HG03139 (cell line): ENCODE measurements around the gene AGBL5.

ENCODE experiments used
- ATAC-seq: cut with Tn5 transposase; IDR thresholded peaks from one replicate; pipeline ENCODE4 v1.9.1; 2021; ENCODE audit not compliant: unreplicated experiment

AGBL5 gene

DNA sequence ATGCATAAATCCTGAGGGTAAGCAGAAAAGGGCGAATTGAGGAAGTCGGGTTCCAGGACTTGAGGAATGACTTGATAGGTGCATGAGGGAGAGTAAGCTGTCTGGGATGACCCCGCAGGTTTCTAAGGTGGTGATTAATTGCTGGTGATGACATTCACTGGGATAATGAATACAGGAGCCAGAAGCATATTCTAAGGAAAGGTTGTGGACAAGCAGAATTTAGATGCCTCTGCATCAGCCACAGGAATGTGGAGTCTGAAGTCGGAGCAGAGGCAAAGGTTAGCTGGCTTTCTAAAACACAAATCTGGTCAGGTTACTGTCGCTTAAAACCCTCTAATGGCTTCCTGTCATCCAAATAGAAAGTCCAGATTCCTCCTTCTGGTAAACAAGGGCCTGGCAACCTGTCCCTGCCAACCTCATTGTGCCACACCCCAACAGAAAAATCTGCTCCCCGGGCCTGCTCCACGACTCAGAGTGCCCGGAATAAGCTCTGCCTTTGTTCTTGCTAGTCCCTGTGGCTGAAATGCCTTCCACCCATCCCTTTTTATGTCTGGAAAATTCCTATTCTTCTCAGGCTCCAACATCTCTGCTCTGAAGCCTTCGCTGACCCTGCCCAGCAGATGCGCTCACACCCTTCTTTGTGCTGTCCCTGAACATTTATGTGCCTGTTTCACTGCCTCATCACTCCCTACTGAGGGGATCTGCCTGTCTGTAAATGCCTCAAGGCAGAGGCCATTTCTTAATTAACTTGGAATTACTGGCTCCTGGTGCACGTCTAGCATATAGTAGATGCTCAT is 30.0 kb upstream of the AGBL5 start:
- no peak for ATAC-seq

DNA sequence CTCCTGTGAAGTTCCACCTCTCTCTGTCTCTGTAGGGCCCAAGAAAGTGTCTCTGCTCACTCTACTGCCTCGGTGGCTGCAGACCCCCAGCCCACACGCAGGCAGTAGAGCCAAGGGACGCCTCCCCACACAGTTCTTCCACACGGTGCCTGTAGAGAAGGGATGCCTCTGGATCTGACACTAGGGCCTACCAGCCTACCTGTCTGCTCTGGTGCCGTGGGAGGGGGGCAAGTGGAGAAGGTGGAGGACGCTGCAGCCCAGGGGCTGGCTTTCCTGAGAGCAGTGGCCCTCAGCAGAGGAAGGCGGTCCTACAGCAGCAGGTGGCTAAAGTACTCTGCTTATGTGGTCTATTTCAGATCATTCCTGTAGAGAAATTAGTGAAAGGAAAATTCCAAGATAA is 27.7 kb upstream of the AGBL5 start:
- ATAC-seq = no peak

DNA sequence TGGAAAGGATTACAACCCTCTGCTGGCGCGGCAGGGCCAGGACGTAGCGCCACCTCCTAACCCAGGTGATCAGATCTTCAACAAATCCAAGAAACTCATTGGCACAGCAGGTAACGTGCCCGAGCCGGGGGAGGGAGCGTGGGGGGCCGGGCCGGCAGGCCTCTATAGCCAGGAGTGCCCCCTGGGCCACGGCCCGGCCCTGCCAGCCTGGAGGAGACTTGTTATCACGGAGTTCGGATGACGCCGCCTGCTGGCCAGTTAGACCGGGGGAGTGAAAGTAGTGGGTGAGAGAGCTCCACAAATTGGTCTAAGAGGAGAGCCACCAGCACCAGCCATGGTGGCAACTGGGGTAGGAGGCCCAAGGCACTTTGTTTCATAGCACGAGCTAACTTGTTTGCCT is 27.3 kb upstream of the AGBL5 start:
- no peak for ATAC-seq

DNA sequence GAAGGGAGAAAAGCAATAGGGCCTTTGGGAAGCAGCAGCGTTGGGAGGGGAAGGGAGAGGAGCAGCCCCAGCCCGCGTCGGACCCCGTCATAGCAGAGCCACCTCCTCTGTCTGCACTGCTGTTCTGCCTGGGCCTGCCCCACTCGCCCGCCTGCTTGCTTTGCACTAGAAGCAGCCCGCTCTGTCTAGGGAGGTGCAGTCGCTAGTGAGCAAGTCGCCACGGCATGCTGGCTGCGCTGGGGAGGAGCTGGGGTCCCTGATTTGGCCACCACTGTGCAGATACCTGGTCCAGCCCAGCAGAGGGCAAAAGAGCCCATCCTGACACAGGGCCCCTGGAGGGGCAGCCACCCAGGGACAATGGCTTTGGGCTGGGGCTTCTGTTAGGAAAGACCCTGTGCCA is 26.7 kb upstream of the AGBL5 start:
- ATAC-seq = no peak

DNA sequence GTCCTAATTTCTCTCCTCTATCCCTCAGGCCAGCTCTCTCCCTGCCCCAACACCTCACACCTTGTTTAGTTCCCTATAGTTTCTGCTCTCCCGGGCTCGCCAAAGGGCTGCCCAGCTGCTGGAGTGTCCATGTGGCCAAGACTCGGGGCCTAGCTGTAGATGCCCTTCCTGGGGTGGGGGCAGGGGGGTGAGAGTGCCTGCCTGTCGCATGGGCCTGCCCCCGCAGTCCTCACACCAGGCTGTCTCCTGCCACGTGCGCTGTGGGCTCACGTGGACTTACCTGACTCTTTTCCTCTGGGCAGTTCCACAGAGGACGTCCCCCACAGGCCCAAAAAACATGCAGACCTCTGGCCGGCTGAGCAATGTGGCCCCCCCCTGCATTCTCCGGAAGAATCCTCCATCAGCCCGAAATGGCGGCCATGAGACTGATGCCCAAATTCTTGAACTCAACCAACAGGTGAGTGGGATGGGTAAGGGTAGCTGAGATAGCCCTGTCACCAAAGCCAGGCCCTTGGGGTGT is 26.1 kb upstream of the AGBL5 start:
- no peak for ATAC-seq

DNA sequence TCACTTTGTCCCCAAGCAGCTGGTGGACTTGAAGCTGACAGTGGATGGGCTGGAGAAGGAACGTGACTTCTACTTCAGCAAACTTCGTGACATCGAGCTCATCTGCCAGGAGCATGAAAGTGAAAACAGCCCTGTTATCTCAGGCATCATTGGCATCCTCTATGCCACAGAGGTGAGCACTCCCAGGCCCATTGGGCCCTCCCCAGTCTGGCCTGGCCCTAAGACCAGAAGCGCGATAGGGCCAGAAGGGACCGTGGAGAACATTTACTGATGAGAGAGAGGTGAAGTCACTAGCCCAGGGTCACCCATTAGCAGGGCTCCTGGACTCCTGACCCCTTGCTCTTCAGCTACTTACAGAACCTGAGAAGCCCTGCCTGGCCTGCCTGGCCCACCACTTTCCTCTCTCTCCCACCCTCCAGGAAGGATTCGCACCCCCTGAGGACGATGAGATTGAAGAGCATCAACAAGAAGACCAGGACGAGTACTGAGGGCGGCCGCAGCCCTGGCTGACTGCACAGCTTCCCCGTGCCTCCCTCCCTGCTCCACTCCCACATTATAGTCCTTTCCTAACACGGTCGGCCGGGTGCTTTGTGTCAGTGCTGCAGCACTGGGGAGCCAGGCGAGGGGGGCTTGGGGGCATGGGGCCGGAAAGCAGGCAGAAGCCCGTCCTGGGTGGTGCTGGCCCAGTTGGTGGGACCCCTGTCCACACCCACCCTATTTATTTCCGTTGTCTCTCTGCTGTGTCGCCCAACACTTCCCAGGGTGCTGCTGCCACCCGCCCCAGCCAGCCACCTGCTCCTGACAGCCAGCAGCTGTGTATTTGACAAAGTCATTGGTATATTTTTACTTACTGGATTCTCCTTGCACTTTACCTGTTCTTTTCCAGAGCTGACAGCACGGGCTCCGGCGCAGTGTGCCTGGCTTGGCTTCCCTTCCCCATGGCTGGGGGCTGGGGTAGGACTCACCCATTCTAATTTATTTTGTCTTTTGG is 25.3 kb upstream of the AGBL5 start:
- ATAC-seq = no peak

DNA sequence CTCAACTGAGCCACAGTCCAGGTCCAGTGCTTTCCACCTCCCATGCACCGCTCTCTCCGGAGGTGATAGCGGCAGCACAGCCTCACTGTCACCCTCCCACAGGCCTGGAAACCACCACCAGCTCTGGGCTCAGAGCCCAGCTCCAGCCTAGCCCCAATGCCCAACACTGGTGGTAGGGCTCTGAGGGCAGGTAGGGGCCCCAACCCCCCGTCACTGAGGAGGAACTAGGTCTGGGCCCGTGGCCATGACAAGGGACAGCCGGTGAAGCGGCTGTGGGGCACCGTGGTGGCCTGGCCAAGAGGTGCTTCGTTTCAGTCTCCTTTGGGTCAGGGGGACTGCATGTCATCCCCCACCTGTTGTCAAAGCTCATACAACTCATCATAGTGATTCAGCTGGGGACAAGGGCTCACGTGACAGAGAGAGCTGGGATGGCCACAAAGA is 24.2 kb upstream of the AGBL5 start:
- no peak for ATAC-seq

DNA sequence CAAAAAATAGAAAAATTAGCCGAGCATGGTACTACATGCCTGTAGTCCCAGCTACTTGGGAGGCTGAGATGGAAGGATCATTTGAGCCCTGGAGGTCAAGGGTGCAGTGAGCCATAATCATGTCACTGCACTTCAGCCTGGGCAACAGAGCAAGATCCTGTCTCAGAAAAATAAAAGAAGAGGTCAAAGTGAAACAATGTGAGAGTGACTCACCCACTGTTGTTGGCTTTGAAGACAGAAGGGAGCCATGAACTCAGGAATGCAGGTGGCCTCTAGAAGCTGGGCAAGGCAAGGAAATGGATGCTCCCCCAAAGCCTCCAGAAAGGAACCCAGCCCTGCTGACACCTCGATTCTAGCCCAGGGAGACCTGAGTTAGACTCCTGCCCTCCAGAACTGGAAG is 22.4 kb upstream of the AGBL5 start:
- ATAC-seq = no peak

DNA sequence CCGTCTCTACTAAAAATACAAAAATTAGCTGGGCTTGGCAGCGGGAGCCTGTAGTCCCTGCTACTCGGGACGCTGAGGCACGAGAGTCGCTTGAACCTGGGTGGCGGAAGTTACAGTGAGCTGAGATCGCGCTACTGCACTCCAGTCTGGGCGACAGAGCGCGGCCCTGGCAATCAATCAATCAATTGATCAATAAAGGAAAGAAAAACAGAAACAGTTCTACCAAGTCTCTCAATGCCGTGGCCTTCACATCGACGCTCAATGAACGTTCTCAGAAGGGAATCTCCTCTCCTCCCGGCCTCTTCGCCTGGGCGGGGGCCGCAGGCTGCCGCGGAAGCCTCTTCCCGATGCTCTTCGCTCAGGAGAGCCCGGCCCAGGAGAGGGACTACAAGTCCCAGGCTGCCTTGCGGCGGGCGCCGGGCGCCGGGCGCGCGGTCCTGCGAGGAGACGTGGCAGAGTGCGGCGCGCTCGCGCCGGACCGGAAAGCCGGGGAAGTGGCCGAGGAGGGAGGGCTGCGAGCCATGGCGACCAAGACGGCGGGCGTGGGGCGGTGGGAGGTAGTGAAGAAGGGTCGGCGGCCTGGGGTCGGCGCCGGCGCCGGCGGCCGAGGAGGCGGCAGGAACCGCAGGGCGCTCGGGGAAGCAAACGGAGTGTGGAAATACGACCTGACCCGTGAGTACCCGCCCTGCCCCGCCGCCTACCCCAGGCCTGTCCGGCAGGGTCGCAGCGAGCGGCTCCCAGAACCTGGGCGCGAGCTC is 18.8 kb upstream of the AGBL5 start, which contains the start of gene TMEM214:
TSS of gene TMEM214 (plus strand) at position 471 of the 758 bp plus-strand sequence. CDS start at position 522, 51 bp downstream.
- peak; percentile 90 for ATAC-seq

DNA sequence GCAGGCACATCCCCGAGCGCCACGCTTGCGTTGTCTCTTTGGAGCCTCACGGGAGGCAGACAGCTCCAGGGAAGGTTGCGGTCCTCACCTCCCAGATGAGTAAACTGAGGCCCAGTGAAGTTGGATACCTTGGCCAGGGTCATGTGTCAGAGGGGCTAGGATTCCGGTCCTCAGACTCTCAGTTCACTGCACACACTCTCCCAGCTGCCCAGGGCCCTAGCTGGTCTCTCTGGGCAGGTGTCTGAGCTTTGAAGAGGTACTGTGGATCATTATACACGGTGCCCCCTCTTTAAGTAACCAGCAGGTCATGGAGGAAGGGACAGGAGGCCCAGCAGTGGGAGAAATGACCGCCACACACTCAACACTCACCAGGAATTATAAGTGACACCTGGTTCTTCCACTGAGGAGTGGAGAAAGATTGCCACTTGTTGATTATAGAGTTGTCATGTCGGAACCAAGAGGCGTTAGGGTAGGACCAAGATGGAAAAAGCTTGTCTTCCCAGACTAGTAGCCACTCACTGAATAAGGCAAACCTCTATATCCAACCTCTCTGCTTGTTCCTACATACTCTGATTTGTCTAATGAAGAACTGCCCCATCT is 18.1 kb upstream of the AGBL5 start:
- no peak for ATAC-seq

DNA sequence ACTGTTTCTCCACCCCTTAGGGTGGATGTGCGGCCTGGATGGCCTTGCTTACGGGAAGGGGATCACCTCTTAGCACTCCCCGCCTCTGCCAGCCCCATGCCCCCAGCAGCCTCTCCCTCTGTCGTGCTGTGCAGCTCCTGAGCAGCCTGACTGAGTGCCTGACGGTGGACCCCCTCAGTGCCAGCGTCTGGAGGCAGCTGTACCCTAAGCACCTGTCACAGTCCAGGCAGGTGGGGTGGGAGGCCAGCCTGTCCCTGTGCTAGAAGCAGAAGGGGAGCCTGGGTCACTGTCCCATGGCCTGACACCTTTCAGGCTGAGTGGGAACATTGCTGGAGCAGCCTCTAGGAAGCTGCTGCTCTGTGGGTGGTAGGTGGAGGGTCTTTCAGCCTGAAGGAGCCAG is 13.5 kb upstream of the AGBL5 start:
- ATAC-seq = no peak

DNA sequence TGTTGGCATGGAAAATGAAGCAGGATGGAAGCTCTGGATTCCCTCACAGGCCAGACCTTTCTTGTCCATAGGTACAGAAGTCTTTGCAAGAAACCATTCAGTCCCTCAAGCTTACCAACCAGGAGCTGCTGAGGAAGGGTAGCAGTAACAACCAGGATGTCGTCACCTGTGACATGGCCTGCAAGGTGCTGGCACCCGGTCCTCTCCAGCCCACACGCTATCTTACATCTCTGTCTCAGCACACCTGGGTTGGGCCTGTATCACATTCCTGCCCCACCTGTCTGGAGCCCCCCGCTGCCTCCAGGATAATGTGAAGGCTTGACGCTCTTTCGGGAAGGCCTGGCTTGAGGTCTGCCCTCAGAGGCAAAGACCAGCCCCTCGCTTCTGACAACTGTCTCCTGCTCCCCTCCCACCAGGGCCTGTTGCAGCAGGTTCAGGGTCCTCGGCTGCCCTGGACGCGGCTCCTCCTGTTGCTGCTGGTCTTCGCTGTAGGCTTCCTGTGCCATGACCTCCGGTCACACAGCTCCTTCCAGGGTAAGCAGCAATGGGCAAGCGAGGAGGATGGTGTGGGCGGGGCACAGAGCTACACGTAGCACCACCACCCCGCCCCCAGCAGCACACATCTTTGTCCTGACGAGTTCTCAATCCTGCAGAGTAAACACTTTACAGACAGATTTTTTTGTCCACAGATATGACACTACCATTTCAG is 12.7 kb upstream of the AGBL5 start:
- ATAC-seq = no peak

DNA sequence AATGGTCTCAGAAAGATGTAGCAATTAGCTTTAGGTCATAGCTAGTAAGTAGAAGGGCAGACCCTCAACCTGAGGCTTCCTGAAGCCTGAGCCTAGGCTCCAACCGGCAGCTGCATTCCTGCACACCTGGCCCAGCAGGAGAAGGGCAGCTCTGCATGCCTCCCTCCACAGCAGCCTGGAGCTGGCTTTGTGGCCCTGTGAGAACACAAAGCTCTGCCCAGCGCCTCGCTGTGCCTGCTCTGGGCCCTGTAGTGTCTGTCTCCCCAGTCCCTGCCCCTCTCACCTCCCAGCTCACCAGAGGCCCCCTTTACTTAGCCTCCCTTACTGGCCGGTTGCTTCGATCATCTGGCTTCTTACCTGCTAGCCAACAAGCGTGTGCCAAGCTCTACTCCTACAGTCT is 12.0 kb upstream of the AGBL5 start:
- ATAC-seq = no peak

DNA sequence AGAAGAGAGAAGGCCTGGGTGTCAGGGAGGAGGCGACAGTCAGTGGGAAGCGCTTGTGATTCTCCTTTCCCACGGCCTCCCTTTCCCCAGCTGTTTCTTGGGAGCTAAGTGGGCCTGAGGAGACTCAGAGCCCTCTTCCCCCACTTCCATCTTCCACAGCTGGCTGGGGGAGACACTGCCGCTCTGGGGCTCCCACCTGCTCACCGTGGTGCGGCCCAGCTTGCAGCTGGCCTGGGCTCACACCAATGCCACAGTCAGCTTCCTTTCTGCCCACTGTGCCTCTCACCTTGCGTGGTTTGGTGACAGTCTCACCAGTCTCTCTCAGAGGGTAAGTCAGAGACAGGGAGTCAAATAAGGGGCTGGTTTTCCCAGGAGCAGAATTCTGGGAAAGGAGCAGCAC is 11.6 kb upstream of the AGBL5 start:
- ATAC-seq = no peak

DNA sequence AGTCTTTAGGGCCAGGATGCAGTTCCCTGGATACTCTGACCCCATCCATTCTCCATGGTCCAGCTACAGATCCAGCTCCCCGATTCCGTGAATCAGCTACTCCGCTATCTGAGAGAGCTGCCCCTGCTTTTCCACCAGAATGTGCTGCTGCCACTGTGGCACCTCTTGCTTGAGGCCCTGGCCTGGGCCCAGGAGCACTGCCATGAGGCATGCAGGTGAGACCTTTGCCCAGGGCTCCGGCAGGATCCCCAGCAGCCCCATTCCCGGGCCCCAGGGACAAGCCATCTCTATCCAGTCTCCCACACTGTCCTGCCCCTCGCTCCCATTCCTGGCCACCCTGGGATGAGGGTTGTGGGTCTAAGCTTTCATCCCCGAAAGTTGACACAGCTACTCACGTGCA is 11.2 kb upstream of the AGBL5 start:
- ATAC-seq = no peak

DNA sequence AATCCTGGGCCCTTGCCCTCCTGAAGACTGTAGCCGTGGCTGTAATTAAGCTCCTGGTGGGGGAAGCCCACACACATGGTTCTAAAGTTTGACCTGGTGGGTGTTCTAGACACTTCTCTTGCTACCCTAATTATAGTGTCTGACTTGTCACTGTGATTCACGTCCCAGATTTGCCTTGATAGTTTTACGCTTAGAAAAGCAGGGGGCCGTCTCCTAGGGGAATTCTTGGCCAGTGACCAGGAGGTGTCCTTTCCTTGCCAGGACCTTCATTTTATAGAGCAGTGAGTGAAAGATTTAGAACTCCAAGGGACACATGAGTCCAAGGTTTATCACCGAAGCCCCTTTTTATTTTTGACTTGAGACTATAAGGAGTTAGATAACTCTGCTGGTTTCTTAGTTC is 9.7 kb upstream of the AGBL5 start:
- ATAC-seq = no peak

DNA sequence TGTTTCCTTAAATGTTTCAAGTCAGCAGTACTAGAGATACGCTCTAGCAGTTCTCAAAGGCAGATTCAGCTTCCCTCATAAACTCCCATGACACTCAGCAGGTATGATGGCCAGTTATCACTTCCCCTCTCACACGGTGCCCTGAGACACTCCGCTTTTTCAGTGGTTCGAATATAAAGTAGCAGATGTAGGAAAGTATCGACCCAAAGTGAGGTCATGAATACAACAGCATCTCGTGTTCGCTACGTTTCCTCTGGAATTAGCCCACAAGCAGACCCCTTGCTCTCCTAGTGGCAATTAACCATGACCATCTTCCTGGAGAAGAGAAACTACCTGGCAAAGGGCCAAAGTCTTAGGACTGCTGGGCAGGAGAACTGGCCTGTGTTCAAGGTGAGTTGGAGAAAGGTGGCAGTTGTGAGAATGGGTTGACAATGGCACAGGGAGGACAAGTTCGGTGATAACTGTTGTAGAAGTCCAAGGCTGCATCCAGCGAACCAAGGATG is 9.3 kb upstream of the AGBL5 start:
- peak; percentile 46 for ATAC-seq

DNA sequence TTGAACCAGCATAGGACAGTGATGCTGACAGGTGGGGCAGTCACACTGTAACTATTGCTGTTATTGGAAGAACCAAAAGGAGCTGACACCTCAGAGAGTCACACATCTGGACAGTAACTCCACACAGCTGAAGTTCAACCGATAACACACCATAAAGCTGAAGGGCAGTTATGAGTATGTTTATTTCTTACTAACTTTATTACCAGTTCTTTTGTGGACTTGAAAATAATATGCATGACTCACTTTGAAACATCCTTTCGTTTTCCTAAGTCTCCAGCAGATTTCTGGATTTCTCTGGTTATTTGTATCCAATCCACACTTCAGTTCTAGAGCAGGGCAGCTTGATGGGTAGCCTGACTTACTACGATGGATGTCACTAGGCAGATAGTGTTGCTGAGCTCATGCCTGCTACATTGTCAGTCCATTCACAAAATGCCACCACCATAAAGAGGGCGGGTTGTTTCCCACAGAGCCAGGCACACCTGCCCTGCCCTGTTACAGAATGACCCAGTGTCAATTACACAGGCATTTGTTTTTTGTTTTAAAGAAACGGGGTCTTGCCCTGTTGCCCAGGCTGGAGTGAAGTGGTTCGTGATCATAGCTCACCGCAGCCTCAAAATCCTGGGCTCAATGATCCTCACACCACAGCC is 8.4 kb upstream of the AGBL5 start:
- ATAC-seq = no peak
